HUES48 (cell line): ENCODE results near the gene MSANTD2.

Experiments
- H3K27ac ChIP-seq: one replicate; pipeline ENCODE4 v1.7.0; 2013; ENCODE audit warnings: low read depth, low read length, inconsistent platforms
- H3K27me3 ChIP-seq: 2 replicates; pipeline ENCODE4 v1.6.1; 2013; ENCODE audit warnings: mild to moderate bottlenecking, low read length; ENCODE audit not compliant: control insufficient read depth, insufficient read depth
- H3K36me3 ChIP-seq: 2 replicates; pipeline ENCODE4 v1.6.1; 2013; ENCODE audit warnings: low read length; ENCODE audit not compliant: control insufficient read depth, insufficient read depth
- H3K4me1 ChIP-seq: 2 replicates; pipeline ENCODE4 v1.6.1; 2013; ENCODE audit warnings: mild to moderate bottlenecking, low read length; ENCODE audit not compliant: control insufficient read depth, insufficient read depth
- H3K4me3 ChIP-seq: 2 replicates; pipeline ENCODE4 v1.5.1; 2013; ENCODE audit warnings: mild to moderate bottlenecking, low read depth, low read length
- H3K9ac ChIP-seq: 2 replicates; pipeline ENCODE4 v1.6.1; 2013; ENCODE audit warnings: mild to moderate bottlenecking, low read depth, low read length, moderate library complexity
- H3K9me3 ChIP-seq: 2 replicates; pipeline ENCODE4 v1.6.1; 2013; ENCODE audit warnings: low read length; ENCODE audit not compliant: control insufficient read depth, insufficient read depth

Gene MSANTD2

DNA sequence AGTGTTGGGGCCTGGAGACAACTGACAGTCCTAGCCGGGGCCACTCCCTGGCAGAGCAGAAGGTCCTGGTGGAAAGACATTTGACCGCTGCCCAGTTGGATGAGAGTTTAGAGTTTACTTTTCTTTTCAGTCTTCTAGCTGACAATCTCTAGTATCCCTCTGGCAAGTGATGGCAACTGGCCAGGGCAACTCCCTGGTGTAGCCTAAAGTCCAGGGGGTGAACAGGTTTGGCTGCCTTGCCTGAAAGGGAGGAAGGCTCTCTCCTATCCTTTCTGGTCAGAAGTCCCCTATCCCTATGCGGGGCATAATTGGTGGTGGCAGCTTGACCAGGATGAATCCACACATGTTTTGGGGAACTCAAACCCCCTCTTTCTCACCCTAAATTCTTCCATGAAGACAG lies 16.8 kb upstream of the MSANTD2 start:
- Histone ChIP-seq H3K9ac (no peak overlapping the region), H3K4me3 (no peak overlapping the region), H3K4me1 (peaks cover 3% of the 10 kb centered on the region; the same call in 1 of the 2 replicates), H3K9me3 (no peaks in the 10 kb centered on the region), H3K27ac (no peak overlapping the region), H3K36me3 (no peaks in the 10 kb centered on the region), H3K27me3 (peaks cover 10% of the 10 kb centered on the region; the same call in 1 of the 2 replicates)

DNA sequence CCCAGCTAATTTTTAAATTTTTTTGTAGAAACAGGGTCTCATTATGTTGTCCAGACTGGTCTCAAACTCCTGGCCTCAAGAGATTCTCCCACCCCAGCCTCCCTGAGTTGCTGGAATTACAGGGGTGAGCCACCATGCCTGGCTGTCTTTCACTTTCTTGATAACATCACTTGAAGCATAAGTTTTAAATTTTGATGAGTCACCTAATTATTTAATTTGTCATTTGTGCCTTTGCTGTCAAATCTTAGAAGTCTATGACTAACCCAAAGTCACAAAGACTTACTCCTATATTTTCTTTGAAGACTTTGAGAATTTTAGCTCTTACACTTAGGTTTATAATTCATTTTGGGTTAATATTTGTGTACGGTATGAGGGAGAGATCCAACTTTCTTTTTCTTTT lies 14.5 kb upstream of the MSANTD2 start:
- no peak overlapping the region for H3K27ac ChIP-seq

GRCh38 chr11:124812876-124813275 lies 12.7 kb upstream of the MSANTD2 start:
- Histone ChIP-seq H3K27ac (no peak overlapping the region), H3K4me3 (no peak overlapping the region), H3K9me3 (no peaks in the 10 kb centered on the region), H3K9ac (no peak overlapping the region), H3K4me1 (peaks cover 3% of the 10 kb centered on the region; the same call in 1 of the 2 replicates), H3K27me3 (0 out of 2 replicates have a peak, but pooled peaks cover 6% of the 10 kb centered on the region), H3K36me3 (no peaks in the 10 kb centered on the region)

More for the DNA sequence above, 14.5 kb upstream of the MSANTD2 start:
- H3K4me3 ChIP-seq = no peak overlapping the region
- peaks cover 10% of the 10 kb centered on the region; the same call in 1 of the 2 replicates for H3K27me3 ChIP-seq
- no peaks in the 10 kb centered on the region for H3K36me3 ChIP-seq
- H3K9ac ChIP-seq = no peak overlapping the region
- peaks cover 3% of the 10 kb centered on the region; the same call in 1 of the 2 replicates for H3K4me1 ChIP-seq
- H3K9me3 ChIP-seq = no peaks in the 10 kb centered on the region

DNA sequence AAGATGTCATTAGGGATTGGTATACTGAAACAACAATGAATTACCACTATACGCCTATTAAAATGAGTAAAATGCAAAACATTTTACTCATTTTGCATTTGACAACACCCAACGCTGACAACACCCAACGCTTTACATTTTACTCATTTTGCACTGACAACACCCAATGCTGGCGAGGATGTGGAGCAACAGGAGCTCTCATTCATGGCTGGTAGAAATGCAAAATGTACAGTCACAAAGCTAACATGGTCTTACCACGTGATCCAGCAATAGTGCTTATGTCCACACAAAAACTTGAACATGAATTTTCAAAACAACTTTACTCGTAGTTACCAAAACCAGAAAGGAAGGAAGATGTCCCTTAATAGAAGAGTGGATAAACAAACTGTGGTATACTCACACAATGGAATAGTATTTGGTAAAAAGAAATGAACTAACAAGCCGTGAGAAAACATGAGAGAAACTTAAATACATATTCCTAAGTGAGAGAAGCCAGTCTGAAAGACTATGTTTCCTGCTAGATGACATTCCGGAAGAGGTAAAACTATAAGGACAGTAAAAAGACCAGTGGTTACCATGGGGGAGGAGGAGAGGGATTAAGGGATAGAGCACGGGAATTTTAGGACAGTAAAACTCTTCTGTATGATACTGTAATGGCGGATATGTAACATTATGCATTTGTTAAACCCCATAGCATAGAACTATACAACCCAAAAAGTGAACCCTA lies 11.4 kb upstream of the MSANTD2 start:
- Histone ChIP-seq H3K4me1 (peaks cover 3% of the 10 kb centered on the region; the same call in 1 of the 2 replicates), H3K36me3 (no peaks in the 10 kb centered on the region), H3K4me3 (no peak overlapping the region), H3K27me3 (0 out of 2 replicates have a peak, but pooled peaks cover 6% of the 10 kb centered on the region), H3K27ac (no peak overlapping the region), H3K9ac (no peak overlapping the region), H3K9me3 (no peaks in the 10 kb centered on the region)

DNA sequence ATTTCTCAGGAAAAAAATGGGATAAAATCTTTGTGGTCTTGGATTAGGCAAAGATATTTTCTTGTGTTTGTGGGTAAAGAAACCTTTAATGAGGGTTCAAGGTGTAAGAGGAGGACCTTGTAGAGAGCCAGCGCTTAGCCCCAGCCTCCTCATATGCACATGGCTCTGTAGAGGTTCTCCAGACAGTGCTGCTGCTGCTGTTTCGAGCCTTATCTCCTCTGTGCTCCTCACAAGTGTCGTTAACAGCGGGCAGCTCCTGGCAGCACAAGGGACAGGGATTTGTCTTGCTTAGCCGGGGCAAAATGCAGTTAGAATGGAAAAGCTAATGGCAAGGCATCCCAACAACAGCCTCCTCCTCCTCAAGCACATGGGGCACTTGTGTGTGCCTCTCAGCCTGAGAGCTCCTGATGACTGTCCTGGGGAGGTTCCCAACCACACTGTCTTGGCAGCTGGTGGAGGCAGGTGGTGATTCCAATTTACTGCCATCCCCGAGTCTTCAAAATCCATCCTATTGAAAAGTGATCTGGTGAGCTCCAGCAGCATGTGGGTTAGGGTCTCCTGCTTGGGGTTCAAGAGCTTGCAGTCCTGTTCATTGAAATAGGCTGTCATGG lies 7.6 kb upstream of the MSANTD2 start:
- Histone ChIP-seq H3K4me3 (no peak overlapping the region), H3K9ac (no peak overlapping the region), H3K4me1 (peaks cover 3% of the 10 kb centered on the region; the same call in 1 of the 2 replicates), H3K27ac (no peak overlapping the region), H3K9me3 (no peaks in the 10 kb centered on the region), H3K36me3 (no peaks in the 10 kb centered on the region), H3K27me3 (no peaks in the 10 kb centered on the region)

- Histone ChIP-seq H3K36me3 (no peaks in the 10 kb centered on the region), H3K9me3 (no peaks in the 10 kb centered on the region), H3K4me1 (no peaks in the 10 kb centered on the region), H3K27ac (no peak overlapping the region), H3K27me3 (no peaks in the 10 kb centered on the region), H3K9ac (no peak overlapping the region), H3K4me3 (no peak overlapping the region)
Measured at GRCh38 chr11:124807201-124807600, 7.0 kb upstream of the MSANTD2 start.

DNA sequence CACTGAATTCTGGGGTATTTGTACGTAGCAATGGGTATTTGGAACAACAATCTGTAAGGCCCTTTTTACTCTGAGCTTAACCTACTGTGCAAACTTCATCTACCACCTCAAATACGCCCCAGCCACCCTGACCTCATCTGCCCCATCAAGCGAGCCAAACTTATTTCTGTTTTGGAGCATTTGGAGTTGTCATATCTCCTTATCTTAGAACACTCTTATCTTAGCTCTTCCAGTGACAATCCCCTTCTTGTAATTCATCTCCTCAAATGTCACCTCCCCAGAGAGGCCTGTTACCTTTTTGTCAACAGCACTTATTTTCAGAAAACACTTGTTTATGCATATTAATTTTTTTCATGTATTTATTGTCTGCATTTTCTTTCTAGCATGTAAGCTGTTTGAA lies 4.7 kb upstream of the MSANTD2 start:
- H3K4me1 ChIP-seq = no peaks in the 10 kb centered on the region; the same call in 1 of the 2 replicates
- no peak overlapping the region for H3K4me3 ChIP-seq
- H3K27me3 ChIP-seq = no peaks in the 10 kb centered on the region
- no peaks in the 10 kb centered on the region for H3K9me3 ChIP-seq
- no peaks in the 10 kb centered on the region for H3K36me3 ChIP-seq
- H3K9ac ChIP-seq = no peak overlapping the region
- no peak overlapping the region for H3K27ac ChIP-seq

GRCh38 chr11:124801636-124802312 lies 1.6 kb upstream of the MSANTD2 start:
- no peaks in the 10 kb centered on the region for H3K36me3 ChIP-seq
- H3K4me1 ChIP-seq = peaks cover 9% of the 10 kb centered on the region; the same call in 1 of the 2 replicates
- no peaks in the 10 kb centered on the region for H3K9me3 ChIP-seq
- no peak overlapping the region for H3K27ac ChIP-seq
- no peak overlapping the region for H3K4me3 ChIP-seq
- no peaks in the 10 kb centered on the region for H3K27me3 ChIP-seq
- no peak overlapping the region for H3K9ac ChIP-seq

- H3K9ac ChIP-seq = peak overlapping the region; percentile 91; the same call in 1 of the 2 replicates
Measured at GRCh38 chr11:124801014-124801413, 808 bp upstream of the MSANTD2 start.

GRCh38 chr11:124799348-124800225 lies 619 bp downstream of the MSANTD2 start:
- Histone ChIP-seq H3K27me3 (no peaks in the 10 kb centered on the region), H3K9me3 (no peaks in the 10 kb centered on the region), H3K36me3 (no peaks in the 10 kb centered on the region), H3K27ac (peak overlapping the region; percentile 98), H3K4me1 (peaks cover 15% of the 10 kb centered on the region; the same call in 1 of the 2 replicates), H3K9ac (peak overlapping the region; percentile 91), H3K4me3 (peak overlapping the region; percentile 88)

More at GRCh38 chr11:124801014-124801413, 808 bp upstream of the MSANTD2 start:
- Histone ChIP-seq H3K36me3 (no peaks in the 10 kb centered on the region), H3K27ac (peak overlapping the region; percentile 98), H3K27me3 (no peaks in the 10 kb centered on the region), H3K9me3 (no peaks in the 10 kb centered on the region), H3K4me3 (peak overlapping the region; percentile 88), H3K4me1 (peaks cover 15% of the 10 kb centered on the region; the same call in 1 of the 2 replicates)
